CD4-positive, alpha-beta T cell treated with Interleukin-15 for 4 hours (primary cell): Measurements from ENCODE around the gene CIITA.
A peak's percentile ranks its signal among the peaks of the same experiment; 100 is the strongest.

Experiments
- DNase-seq: peaks from one replicate; pipeline ENCODE4 v3.0.0-alpha.2; 2020; ENCODE audit warnings: low spot score

Gene CIITA

GRCh38 chr16:10850478-10850850 lies 26.5 kb upstream of the CIITA start:
- DNase-seq = no peak

- no peak for DNase-seq
Observed at GRCh38 chr16:10851512-10851911, 25.5 kb upstream of the CIITA start.

- no peak for DNase-seq
Observed at GRCh38 chr16:10852286-10852685, 24.7 kb upstream of the CIITA start.

DNA sequence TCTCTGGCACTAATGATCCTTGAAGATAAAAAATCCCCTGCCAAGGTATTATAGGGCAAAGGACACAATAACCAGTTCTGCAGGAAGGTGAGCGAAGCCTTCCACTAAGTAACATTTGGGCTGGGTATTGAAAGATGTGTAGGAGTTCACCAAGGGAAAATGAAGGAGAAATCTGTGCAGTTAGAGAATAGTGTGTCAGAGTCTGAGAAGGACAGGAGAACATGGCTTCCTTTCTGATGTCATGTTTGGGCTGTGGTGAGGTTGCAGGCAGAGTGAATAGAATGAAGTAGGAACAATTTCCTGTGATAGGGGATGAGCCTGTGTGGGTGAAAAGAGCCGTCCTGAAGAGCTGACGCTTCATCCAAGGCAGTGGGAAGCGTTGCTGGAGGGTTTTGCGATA lies 24.1 kb upstream of the CIITA start:
- no peak for DNase-seq

GRCh38 chr16:10856042-10856441 lies 21.0 kb upstream of the CIITA start:
- no peak for DNase-seq

DNA sequence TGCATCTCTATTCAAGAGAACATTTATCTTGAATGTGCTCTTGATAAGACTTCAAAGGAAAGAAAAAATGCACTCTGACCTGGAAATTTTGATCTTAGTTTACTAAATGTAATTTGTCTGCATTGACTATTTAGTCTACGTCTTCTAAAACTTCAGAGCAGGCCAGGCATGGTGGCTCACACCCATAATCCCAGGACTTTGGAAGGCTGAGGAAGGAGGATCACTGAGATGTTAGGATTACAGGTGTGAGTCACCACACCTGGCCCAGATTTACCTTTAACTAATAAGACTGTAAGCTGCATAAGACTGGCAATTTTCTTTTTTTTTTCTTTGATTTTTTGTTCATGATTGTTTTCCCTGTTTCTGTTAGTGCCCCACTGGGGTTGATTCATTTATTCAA lies 18.8 kb upstream of the CIITA start:
- no peak for DNase-seq

DNA sequence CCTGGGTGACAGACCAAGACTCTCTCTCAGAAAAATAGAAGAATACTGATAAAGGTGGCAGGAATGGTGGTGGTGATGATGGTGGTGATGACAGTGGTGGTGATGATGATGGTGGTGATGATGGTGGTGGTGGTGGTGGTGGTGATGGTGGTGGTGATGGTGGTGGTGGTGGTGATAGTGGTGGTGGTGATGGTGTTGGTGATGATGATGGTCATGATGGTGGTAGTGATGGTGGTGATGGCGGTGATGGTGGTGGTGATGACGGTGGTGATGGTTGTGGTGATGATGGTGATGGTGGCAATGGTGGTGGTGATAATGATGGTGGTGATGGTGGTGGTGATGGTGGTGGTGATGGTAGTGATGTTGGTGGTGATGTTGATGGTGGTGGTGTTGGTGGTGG lies 18.0 kb upstream of the CIITA start:
- DNase-seq = no peak

GRCh38 chr16:10859658-10860057 lies 17.3 kb upstream of the CIITA start:
- DNase-seq = no peak

GRCh38 chr16:10862438-10862837 lies 14.6 kb upstream of the CIITA start:
- DNase-seq = no peak

- no peak for DNase-seq
Observed at GRCh38 chr16:10865991-10866966, 10.7 kb upstream of the CIITA start.

GRCh38 chr16:10867199-10867598 lies 9.8 kb upstream of the CIITA start:
- no peak for DNase-seq

GRCh38 chr16:10868104-10868595 lies 8.9 kb upstream of the CIITA start:
- DNase-seq = no peak

DNA sequence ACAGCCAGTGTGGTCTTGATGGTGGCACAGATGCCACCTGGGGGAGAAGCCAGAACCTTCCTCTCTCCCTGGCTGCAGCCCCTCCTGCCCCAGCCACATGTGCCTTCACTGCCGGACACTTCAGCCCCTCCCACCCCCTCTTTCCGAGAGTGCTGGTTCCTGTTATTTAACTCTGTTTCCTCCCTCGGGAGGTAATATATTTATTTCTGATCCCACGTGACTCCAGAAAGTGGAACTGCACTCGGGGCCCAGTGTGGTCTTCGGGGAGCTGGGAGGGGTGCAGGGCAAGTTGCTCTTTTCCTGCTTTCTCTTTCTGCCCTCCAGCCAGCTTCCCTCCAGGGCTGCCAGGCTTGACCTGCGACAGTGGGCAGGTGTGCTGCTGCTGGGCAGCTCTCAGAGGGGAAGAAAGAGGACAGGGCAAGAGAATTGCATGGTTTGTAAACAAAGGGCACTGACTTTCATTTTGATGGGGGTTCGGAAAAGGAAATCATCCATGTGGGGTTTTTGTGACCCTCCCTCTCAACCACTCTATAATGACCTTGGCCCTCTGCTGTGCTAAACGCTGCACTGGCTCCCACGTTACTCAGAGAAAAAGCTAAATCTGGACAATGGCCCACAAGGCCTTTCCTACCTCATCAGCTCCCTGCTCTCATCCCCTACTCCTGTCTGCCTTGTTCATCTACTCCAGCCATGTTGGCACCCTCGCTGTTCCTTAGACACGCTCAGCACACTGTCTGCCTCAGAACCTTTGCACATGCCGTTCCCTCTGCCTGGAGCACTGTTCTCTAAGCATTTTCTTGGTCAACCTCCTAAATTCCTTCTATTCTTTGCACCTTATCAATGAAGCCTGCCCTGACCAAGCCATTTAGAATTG lies 8.2 kb upstream of the CIITA start:
- no peak for DNase-seq

GRCh38 chr16:10870137-10870776 lies 6.7 kb upstream of the CIITA start:
- DNase-seq = no peak

DNA sequence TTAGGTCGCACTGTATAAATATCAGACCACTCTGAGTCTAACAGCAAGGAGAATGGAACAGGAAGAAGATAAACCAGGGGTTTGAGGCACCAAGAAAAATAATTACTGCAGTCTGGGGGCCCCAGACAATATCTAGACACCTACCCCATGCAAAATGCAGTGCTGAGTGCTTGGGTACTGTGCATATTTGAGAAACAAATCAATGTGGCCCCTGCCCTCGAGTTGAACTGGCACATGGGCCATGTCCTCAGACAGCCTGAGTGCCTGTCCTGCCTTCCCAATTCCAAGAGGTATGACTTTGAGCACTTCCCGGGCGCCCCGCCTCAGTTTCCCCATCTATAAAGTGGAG lies 6.2 kb upstream of the CIITA start:
- no peak for DNase-seq

DNA sequence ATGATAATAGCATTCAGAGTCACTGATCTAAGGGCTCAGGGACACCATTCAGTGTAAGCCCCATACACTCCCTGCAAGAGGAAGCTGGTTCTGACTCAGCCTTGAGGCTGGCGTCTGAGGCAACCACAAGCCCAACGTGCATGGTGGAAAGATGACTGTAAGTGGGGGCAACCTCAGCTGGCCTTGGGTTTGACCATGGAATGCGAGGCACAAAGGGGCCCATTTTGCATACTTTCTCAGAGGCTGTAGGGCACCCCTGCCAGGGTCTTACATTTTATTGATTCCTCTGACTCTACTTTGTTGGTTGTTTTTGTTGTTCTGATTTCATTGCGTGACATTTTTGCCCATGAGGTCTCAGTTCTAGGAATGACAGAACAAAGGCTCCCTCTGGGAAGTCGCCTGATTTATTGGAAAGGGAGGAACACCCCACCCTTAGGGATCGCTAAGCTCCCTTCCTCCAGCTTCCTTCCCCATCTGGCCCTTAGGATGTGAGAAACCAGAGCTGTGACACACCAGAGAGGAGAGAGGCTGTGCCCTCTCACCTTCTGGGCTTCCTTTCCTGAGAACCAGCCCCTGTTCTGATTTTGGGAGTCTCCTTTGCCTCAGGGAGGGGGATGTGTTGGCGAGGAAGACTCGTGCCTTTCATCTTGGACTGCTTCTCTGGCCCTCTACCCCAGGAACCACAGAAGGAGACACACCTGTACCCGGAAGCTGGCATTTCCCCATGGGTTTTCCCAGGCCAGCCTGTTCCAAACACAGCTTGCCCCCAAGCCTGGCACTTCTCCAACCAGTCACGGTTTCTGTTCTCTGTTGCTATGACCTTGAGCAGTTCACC lies 5.6 kb upstream of the CIITA start:
- DNase-seq = peak; percentile 54

DNA sequence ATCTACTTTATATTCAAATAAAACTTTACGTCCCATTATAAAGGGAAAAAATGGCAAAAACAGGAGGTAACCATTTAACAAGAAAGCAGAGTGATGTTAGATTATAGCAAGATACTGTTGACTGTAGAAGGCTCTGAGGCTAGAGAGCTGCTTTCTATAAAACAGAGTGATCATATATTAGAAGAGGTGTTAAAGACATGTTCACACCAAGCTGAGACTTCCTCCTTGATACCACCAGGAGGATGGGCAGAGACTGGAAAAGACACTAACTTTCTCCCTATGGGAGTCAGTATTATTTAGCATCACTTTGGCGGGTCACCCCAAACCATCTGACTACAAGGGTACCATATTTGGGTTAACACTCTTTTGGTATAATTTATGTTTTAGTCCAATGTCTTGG lies 687 bp upstream of the CIITA start:
- no peak for DNase-seq

DNA sequence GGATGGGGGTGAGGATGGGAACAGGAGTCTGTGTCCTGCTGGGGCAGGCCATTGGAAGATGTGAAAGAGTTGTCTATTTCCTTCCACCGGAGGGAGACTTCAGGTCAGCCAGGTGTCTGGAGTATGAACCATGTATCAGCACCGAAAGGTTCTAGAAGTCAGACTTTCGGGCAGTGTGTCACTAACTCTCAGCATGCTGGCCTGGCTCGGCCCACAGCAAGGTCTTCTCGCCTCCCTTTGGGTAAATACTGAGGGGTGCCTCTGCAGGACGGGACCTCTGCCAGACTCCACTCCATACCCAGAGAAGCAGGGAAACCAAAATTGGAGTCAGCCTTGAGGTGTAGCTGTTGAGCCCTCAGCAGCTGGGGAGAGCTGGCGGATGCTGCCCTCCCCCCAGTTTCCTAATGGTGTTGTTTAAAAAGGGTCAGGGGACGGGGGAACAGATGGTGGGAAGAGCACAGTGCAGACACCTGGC lies 507 bp downstream of the CIITA start:
- DNase-seq = no peak

DNA sequence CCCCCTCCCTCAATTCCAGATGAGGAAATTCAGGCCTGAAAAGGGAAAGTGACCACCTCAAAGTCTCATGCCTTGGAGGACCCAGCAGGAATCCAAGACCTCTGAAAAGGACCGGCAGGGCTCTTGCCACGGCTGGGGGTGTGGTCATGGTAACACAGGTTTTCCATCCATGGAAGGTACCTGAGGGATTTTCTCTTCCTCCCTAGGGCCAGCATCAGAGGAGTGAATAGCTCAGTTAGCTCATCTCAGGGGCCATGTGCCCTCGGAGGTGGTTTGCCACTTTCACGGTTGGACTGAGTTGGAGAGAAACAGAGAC lies 1.3 kb downstream of the CIITA start:
- no peak for DNase-seq

- DNase-seq = no peak
Observed at GRCh38 chr16:10878644-10879501, 1.9 kb downstream of the CIITA start.
